ENCODE results near the gene CHST14.

DNA sequence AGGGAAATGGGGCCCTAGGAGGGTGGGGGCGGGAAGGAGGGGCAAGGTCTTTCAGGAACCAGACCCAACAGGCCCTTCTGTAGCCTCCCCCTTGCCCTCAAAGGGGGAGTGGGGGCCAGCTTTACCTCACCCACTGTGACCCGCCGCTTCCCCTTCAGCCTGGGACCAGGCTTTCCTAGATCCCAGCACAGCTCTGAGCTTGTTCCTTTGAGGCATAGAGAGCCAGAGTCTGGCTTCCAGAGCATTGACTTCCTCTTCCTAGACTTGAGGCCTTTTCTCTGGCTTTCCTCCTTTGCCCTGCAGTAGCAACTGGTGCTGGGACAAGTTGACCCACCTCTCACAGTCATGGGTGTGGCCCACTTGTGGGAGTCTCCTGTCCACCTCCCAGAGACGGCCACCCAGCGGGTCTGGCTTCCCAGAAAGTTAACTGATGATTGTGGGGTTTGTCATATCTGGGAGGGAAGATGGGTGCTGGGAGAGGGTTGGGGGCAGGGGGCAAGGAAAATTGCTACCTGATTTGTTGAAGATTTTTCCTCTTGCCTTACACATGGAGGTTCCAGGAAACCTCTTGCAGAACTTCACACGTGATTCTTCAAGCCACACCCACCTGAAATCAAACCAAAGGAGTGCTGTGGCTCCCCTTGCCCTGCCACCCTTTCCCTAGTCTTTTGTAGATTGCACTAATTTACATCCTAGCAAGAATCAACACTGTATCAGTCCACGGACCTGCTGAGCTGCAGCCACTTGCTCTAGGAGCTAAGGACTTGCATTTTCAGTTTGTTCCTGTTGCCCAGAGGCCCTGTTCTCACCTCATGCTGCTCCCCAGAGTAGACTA lies 4.1 kb upstream of the CHST14 start:
- TF ChIP-seq POLR2AphosphoS5 (IDR thresholded peaks at IDR 0.05; ENCODE audit: low read depth, low read length): no peak
- TF ChIP-seq SIN3A (IDR thresholded peaks at IDR 0.05; ENCODE audit: borderline replicate concordance, insufficient read depth, low read length): no peak
- TF ChIP-seq, protein P1, sequence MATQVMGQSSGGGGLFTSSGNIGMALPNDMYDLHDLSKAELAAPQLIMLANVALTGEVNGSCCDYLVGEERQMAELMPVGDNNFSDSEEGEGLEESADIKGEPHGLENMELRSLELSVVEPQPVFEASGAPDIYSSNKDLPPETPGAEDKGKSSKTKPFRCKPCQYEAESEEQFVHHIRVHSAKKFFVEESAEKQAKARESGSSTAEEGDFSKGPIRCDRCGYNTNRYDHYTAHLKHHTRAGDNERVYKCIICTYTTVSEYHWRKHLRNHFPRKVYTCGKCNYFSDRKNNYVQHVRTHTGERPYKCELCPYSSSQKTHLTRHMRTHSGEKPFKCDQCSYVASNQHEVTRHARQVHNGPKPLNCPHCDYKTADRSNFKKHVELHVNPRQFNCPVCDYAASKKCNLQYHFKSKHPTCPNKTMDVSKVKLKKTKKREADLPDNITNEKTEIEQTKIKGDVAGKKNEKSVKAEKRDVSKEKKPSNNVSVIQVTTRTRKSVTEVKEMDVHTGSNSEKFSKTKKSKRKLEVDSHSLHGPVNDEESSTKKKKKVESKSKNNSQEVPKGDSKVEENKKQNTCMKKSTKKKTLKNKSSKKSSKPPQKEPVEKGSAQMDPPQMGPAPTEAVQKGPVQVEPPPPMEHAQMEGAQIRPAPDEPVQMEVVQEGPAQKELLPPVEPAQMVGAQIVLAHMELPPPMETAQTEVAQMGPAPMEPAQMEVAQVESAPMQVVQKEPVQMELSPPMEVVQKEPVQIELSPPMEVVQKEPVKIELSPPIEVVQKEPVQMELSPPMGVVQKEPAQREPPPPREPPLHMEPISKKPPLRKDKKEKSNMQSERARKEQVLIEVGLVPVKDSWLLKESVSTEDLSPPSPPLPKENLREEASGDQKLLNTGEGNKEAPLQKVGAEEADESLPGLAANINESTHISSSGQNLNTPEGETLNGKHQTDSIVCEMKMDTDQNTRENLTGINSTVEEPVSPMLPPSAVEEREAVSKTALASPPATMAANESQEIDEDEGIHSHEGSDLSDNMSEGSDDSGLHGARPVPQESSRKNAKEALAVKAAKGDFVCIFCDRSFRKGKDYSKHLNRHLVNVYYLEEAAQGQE (IDR thresholded peaks at IDR 0.05; ENCODE audit: insufficient read depth in 1 of 2, low read depth in 2 of 2, low read length in 2 of 2): no peak
- no peak for TF ChIP-seq FOXP2 (optimal IDR thresholded peaks at IDR 0.05; ENCODE audit: borderline replicate concordance, extremely low read depth, extremely low read length, insufficient read depth)
- TF ChIP-seq TAF1 (IDR thresholded peaks at IDR 0.05; ENCODE audit: borderline replicate concordance, insufficient read depth, low read length): no peak
